Loucy (cell line): ENCODE results near the gene MTARC2.

Experiments
- CTCF ChIP-seq: fragments of 200-600 bp; sonication (generic); conservative IDR thresholded peaks from 2 replicates; pipeline ENCODE4 v1.5.1; 2014; ENCODE audit warnings: mild to moderate bottlenecking, antibody characterized with exemption, low read length
- EZH2phosphoT487 ChIP-seq: fragments of 200-600 bp; IDR thresholded peaks from 2 replicates; pipeline ENCODE4 v1.6.1; 2018; ENCODE audit warnings: antibody characterized with exemption, mild to moderate bottlenecking, moderate library complexity, borderline replicate concordance

- TF ChIP-seq CTCF = no peak
- no peak for TF ChIP-seq EZH2phosphoT487
These were observed 37.3 kb downstream of the MTARC2 start for GRCh38 chr1:220785166-220786056.
